ENCODE data around the gene AK8.
A peak's percentile ranks its signal among the peaks of the same experiment; 100 is the strongest.

DNA sequence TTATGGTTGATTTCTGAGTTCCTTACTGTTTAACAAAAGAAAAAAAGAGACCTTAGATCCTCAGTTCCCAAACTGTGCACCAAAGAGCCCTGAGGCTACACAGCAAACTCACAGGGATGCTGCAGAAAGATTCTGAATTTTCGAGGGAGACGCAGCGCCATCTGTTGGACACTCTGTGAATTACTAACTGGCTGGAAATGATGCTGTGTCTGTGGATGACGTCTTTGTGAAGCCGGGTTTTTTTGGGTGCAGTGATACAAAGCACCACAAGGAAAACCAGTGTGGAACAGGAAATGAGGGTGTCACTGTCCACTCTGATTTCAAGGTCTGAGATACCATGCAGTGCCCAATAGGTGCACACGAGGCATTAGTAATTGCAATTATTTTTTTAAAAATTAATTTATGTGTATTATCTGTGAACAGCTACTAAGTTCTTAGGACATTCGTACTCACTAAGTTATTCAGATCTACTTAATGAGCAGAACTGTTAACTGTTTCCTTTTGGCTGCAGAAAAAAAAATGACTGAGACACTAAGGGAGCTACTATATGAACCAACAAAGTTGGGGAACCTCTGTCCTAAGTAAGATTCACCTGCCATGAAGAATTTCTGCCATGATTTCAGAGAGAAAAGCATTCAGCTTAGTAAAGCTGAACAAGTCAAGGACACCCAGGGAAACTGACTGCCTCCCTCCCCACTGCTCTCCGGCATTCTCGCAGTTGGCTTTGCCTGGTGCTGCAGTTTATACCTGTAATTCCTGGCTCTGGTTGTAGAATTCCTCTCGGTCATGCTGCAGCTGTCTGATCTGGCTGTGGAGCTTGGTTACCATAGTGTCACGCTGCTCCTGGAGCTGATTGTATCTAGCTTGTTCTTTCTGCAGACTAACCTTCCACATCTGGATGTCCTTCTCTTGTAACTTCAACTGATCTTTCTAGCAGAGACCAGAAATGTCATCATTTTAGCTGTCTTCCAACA lies 24.1 kb upstream of the AK8 start:
- TF ChIP-seq, protein P1, sequence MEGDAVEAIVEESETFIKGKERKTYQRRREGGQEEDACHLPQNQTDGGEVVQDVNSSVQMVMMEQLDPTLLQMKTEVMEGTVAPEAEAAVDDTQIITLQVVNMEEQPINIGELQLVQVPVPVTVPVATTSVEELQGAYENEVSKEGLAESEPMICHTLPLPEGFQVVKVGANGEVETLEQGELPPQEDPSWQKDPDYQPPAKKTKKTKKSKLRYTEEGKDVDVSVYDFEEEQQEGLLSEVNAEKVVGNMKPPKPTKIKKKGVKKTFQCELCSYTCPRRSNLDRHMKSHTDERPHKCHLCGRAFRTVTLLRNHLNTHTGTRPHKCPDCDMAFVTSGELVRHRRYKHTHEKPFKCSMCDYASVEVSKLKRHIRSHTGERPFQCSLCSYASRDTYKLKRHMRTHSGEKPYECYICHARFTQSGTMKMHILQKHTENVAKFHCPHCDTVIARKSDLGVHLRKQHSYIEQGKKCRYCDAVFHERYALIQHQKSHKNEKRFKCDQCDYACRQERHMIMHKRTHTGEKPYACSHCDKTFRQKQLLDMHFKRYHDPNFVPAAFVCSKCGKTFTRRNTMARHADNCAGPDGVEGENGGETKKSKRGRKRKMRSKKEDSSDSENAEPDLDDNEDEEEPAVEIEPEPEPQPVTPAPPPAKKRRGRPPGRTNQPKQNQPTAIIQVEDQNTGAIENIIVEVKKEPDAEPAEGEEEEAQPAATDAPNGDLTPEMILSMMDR (conservative IDR thresholded peaks at IDR 0.05; ENCODE audit: low read depth in 2 of 2), result peak; percentile 88 to 97
- no peak for TF ChIP-seq EZH2phosphoT487 (IDR thresholded peaks at IDR 0.05; ENCODE audit: unreplicated experiment)
- TF ChIP-seq, protein P2, sequence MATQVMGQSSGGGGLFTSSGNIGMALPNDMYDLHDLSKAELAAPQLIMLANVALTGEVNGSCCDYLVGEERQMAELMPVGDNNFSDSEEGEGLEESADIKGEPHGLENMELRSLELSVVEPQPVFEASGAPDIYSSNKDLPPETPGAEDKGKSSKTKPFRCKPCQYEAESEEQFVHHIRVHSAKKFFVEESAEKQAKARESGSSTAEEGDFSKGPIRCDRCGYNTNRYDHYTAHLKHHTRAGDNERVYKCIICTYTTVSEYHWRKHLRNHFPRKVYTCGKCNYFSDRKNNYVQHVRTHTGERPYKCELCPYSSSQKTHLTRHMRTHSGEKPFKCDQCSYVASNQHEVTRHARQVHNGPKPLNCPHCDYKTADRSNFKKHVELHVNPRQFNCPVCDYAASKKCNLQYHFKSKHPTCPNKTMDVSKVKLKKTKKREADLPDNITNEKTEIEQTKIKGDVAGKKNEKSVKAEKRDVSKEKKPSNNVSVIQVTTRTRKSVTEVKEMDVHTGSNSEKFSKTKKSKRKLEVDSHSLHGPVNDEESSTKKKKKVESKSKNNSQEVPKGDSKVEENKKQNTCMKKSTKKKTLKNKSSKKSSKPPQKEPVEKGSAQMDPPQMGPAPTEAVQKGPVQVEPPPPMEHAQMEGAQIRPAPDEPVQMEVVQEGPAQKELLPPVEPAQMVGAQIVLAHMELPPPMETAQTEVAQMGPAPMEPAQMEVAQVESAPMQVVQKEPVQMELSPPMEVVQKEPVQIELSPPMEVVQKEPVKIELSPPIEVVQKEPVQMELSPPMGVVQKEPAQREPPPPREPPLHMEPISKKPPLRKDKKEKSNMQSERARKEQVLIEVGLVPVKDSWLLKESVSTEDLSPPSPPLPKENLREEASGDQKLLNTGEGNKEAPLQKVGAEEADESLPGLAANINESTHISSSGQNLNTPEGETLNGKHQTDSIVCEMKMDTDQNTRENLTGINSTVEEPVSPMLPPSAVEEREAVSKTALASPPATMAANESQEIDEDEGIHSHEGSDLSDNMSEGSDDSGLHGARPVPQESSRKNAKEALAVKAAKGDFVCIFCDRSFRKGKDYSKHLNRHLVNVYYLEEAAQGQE (IDR thresholded peaks at IDR 0.05; ENCODE audit: unreplicated experiment), result no peak

All from GM23338 (cell line).